HG03342 (cell line): ENCODE data around the gene GTF3C2.

Experiments
- ATAC-seq: cut with Tn5 transposase; IDR thresholded peaks from one replicate; pipeline ENCODE4 v1.9.1; 2021; ENCODE audit warnings: mild to moderate bottlenecking, moderate library complexity; ENCODE audit not compliant: unreplicated experiment

Gene GTF3C2

GRCh38 chr2:27298391-27299080, 58.0 kb downstream of the GTF3C2 start:
- ATAC-seq, result no peak

DNA sequence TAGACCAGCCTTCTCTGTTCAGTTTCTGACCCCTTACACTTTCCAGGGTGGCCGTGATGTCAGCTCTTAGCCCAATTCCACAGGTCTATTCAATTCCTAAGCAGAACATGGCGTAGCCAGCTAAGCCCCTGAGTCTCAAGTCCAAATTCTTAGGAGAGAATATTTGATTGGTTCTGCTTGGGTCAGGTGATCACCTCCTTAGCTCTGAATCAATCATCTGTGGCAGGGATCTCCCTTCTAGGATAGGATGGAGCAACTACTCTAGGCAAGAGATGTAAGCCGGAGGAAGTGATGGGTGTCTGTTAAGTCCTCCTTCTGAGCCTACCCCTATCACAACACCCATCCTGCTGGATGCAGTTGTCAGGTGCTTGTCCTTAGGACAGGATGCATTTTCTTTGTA, 59.4 kb downstream of the GTF3C2 start:
- no peak for ATAC-seq

- ATAC-seq, result no peak
Measured at GRCh38 chr2:27296481-27296880, 60.1 kb downstream of the GTF3C2 start.

DNA sequence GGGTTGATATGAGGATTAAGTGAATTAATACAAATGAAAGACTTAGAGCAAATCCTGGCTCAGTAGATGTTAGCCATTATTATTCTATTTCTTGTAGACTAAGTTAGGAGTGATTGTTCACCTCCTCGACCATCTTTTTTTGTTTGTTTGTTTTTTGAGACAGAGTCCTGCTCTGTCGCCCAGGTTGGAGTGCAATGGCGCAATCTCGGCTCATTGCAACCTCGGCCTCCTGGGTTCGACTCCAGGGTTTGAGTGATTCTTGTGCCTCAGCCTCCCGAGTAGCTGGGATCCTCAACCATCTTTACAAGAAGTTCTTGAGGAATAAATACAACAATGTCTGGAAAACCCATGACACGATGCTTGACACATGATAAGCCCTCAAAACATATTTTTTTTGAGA, 61.6 kb downstream of the GTF3C2 start:
- ATAC-seq, result no peak

DNA sequence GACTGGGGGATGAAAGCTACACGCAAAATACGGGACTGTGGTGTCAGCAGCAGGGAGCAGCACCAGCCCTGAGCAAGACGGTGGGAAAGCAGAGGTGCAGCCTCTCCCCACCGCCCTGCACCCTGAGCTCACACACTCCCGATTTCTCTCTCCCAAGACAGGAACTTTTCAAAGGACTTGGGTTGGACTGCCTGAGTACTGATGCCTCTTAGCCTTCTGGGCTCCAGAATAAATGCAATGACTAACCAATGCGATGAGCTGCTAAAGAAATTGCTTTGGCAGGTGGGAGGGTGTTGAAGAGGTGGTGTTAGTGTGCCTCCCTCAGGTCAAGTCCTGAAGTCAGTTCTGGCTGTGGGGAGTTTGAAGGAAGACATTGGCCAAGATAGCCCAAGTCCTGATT, 64.7 kb downstream of the GTF3C2 start:
- no peak for ATAC-seq

DNA sequence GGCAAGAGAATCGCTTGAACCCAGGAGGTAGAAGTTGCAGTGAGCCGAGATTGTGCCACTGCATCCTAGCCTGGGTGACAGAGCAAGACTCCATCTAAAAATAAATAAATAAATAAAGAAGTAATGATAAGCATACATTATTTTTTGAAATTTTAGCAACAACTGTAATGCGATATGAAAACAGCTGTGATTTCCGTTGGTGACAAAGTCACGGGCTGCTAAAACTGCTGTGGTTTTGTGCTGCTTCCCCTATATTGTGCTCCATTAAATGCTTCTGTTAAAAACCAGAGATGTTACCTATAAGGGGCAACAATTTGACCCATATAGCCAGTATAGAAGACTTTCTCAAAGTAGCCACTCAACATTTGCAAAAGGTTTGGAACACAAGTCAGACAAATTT, 66.0 kb downstream of the GTF3C2 start:
- ATAC-seq, result no peak

GRCh38 chr2:27288610-27289009, 68.0 kb downstream of the GTF3C2 start:
- no peak for ATAC-seq

- ATAC-seq, result no peak
Measured at GRCh38 chr2:27285481-27285880, 71.1 kb downstream of the GTF3C2 start.

- ATAC-seq, result no peak
Measured at GRCh38 chr2:27284996-27285395, 71.6 kb downstream of the GTF3C2 start.

GRCh38 chr2:27282892-27283291, 73.7 kb downstream of the GTF3C2 start:
- no peak for ATAC-seq

- no peak for ATAC-seq
Measured at GRCh38 chr2:27281855-27282559, 74.6 kb downstream of the GTF3C2 start, which contains the start of gene TRIM54. TRIM54 (plus strand) TSS chr2:27282429; CDS start chr2:27282732, 303 bp downstream.

DNA sequence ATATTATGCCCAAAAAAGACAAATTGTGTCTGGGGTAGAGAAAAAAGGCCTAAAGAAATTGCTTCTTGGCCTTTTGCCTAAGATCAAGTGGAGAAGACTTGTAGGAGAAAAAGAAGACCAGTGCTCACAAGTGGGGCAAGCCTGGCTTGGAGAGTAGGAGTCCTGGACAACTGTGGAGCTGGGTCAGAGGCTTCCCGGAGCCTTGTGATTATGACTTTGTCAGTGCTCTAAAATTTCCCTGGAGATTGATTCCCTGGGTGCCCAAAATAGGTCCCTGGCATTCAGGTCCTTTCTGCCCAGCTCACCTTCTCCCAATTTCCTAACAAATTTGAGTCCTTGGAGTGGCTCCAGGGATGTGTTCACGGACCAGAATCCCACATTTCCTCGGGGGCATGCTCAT, 75.1 kb downstream of the GTF3C2 start:
- no peak for ATAC-seq

- ATAC-seq, result no peak
Measured at GRCh38 chr2:27280826-27281225, 75.7 kb downstream of the GTF3C2 start.

- ATAC-seq, result no peak
Measured at GRCh38 chr2:27278010-27278409, 78.6 kb downstream of the GTF3C2 start.
